NT2/D1 (cell line): ENCODE data around the gene FAM163A.
A peak's percentile ranks its signal among the peaks of the same experiment; 100 is the strongest.

ENCODE experiments used
- DNase-seq: peaks from one replicate; pipeline ENCODE4 v3.0.0-alpha.2; 2011; ENCODE audit warnings: low read depth, low spot score
- H3K27me3 ChIP-seq: 2 replicates; pipeline ENCODE4 v1.6.0; 2011; ENCODE audit warnings: mild to moderate bottlenecking; ENCODE audit not compliant: insufficient read length, insufficient read depth
- H3K36me3 ChIP-seq: 2 replicates; pipeline ENCODE4 v1.6.1; 2011; ENCODE audit warnings: mild to moderate bottlenecking, low read length, mixed read lengths; ENCODE audit not compliant: insufficient read depth, insufficient read length
- H3K4me1 ChIP-seq: 2 replicates; pipeline ENCODE4 v1.5.1; 2011; ENCODE audit not compliant: insufficient read depth, insufficient read length
- H3K4me3 ChIP-seq: 2 replicates; pipeline ENCODE4 v1.5.1; 2011; ENCODE audit warnings: low read depth; ENCODE audit not compliant: insufficient read length
- H3K9ac ChIP-seq: 2 replicates; pipeline ENCODE4 v1.6.0; 2011; ENCODE audit warnings: low read depth; ENCODE audit not compliant: insufficient read length
- H3K9me3 ChIP-seq: 2 replicates; pipeline ENCODE4 v1.5.1; 2011; ENCODE audit warnings: mild to moderate bottlenecking, low read length; ENCODE audit not compliant: insufficient read depth
- SUZ12 ChIP-seq: IDR thresholded peaks from 2 replicates; pipeline ENCODE4 v1.6.1; 2011; ENCODE audit not compliant: insufficient read length, insufficient read depth; ENCODE audit errors: extremely low read depth
- YY1 ChIP-seq: IDR thresholded peaks from 2 replicates; pipeline ENCODE4 v1.6.1; 2011; ENCODE audit not compliant: insufficient read length, insufficient read depth
- ZNF274 ChIP-seq: IDR thresholded peaks from 2 replicates; pipeline ENCODE4 v1.6.1; 2011; ENCODE audit warnings: mild to moderate bottlenecking, low read depth, low read length

The FAM163A gene

DNA sequence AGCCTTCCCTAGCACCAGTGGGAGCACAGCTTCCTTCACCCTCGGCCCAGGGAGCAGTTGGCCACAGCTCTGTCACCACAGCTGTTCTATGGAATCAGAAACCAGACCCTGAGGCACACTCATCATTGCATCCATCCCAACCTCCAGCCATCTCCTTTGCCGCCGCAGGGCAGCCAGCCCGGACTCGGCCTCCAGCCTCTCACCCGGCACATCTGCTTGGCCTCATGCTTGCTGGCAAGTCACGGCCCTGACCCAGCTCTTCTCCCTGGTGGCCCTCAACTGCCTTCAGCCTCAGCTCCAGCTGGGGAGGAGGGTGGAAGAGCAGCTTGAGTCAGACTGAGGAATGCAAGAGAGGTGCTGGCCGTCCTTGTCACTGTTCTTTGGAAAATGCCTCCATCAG lies 74.7 kb downstream of the FAM163A start:
- peaks cover 34% of the 10 kb centered on the region for H3K4me1 ChIP-seq

DNA sequence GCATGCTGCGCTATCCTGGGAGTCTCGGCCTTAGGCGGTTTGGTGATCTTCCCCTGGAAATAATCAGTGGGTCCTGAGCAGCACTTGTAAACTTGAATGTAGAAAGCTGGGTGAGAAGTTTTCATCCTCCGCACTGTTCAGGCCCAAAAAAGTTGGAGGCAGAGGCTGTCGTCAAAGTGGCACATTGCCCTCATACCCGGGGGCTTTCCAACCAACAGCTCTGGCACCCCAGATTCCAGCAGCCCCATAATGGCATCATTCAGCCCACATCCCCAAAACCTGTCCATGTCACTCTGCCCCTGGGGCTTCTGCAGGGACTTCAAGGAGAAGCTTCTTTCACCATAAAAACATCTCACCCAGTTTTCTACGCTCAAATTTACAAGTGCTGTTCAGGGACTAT lies 75.2 kb downstream of the FAM163A start:
- Histone ChIP-seq H3K9me3 (no peaks in the 10 kb centered on the region), H3K27me3 (peaks cover 29% of the 10 kb centered on the region), H3K4me3 (no peak overlapping the region), H3K36me3 (no peaks in the 10 kb centered on the region), H3K9ac (no peak overlapping the region), H3K4me1 (peaks cover 30% of the 10 kb centered on the region)
- TF ChIP-seq YY1 (no peak), ZNF274 (no peak), SUZ12 (no peak)
- no peak for DNase-seq

More for the DNA sequence above, 74.7 kb downstream of the FAM163A start:
- Histone ChIP-seq H3K27me3 (peaks cover 29% of the 10 kb centered on the region), H3K4me3 (no peak overlapping the region), H3K9me3 (no peaks in the 10 kb centered on the region), H3K9ac (peak overlapping the region; percentile 39), H3K36me3 (no peaks in the 10 kb centered on the region)
- TF ChIP-seq ZNF274 (no peak), YY1 (no peak), SUZ12 (no peak)
- no peak for DNase-seq

DNA sequence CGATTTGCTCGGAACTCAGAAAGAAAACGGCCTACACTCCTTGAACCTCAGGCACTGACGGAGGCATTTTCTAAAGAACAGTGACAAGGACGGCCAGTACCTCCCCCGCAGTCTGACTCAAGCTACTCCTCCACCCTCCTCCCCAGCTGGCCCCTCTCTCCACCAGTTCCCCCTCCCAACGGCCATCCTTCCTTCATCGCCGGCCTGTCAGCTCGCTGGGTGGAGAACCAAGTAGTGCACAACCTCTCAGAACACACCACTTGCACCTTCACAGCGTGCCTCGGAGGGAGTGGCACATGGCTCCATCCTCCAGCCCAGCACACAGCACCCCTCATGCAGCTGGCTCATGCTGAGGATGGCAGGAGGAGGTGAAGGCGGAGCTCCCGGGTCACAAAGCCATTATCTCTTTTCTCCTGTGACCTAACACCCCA lies 75.7 kb downstream of the FAM163A start:
- TF ChIP-seq YY1 (no peak), ZNF274 (no peak), SUZ12 (no peak)
- Histone ChIP-seq H3K27me3 (peaks cover 29% of the 10 kb centered on the region), H3K4me3 (no peak overlapping the region), H3K4me1 (peaks cover 27% of the 10 kb centered on the region), H3K9me3 (no peaks in the 10 kb centered on the region), H3K36me3 (no peaks in the 10 kb centered on the region), H3K9ac (no peak overlapping the region)
- no peak for DNase-seq

DNA sequence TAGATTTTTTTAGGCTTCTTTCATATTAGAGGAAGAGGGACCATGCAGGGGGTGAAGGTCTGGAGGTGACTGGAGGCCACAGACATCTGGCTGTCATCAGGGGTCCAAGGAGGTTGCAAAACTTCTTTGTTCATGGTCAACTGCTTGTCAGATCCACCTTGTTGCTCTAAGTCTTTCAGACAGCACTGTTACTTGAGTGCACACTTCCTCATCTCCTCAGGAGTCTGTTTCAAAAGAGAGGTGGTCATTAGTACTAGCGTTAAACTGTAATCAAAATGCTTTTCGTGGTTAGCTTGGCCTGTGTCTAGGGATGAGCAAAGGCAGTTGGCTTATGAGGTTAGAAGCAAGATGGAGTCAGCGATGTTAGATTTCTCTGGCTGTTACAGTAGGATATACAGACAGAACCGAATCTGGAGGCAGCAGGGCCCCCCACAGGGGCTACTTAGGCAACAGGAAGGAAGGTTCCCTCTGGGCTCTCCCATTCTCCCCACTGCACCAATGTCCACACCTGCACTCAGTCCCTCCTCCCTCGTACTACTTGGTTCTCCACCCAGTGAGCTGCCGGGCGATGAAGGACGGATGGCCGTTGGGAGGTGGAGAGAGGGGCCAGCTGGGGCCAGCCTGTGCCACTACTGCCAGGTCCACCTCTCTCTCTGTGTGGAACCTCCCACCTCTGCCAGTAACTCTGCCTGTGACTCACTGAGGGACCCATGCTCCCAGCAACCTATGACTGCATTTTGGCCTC lies 77.3 kb downstream of the FAM163A start:
- no peak for DNase-seq

DNA sequence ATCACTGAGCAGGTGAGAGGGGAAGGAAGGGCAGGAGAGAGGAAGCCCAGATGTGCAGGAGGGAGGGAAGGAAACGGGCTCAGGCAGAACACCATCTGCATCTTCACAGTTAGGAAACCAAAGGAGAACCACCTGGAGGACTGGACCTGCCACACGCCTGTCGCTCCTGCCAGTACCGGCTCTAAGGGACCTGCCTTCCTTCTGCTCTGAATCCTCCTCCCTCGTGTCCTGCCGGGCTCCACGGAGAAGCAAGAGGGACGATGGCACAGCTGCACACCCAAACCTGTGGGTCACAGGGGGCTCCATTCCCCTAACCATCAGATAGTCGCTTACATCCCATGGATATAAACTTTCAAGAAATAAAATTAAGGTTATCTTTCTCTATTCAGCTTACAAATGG lies 78.4 kb downstream of the FAM163A start:
- Histone ChIP-seq H3K4me3 (no peak overlapping the region), H3K36me3 (no peaks in the 10 kb centered on the region), H3K9ac (no peak overlapping the region), H3K27me3 (peaks cover 14% of the 10 kb centered on the region), H3K4me1 (peaks cover 28% of the 10 kb centered on the region), H3K9me3 (no peaks in the 10 kb centered on the region)
- DNase-seq, result no peak
- TF ChIP-seq ZNF274 (no peak), YY1 (no peak), SUZ12 (no peak)

More for the DNA sequence above, 77.3 kb downstream of the FAM163A start:
- H3K9me3 ChIP-seq, result no peaks in the 10 kb centered on the region
- TF ChIP-seq ZNF274, result no peak
- TF ChIP-seq SUZ12, result no peak
- TF ChIP-seq YY1, result no peak
- peaks cover 26% of the 10 kb centered on the region for H3K4me1 ChIP-seq
- no peak overlapping the region for H3K4me3 ChIP-seq
- H3K27me3 ChIP-seq, result peaks cover 25% of the 10 kb centered on the region
- no peaks in the 10 kb centered on the region for H3K36me3 ChIP-seq
- no peak overlapping the region for H3K9ac ChIP-seq

DNA sequence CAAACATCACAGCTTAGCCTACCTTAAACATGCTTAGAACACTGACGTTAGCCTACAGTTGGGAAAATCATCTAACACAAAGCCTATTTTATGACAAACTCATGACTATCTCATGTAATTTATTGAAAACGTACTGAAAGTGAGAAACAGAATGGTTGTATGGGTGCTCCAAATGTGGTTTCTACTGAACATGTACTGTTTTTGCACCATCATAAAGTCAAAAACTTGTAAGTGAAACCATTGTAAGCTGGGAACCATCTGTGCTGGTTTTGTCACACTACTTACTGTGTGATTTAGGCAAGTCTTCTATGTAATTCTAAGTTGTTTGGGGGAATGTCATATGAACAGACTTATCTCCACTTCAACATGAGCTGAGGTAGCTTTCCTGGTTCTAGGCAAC lies 79.0 kb downstream of the FAM163A start:
- no peak for TF ChIP-seq YY1
- no peak for TF ChIP-seq SUZ12
- no peak for TF ChIP-seq ZNF274
- H3K36me3 ChIP-seq, result no peaks in the 10 kb centered on the region
- no peak overlapping the region for H3K4me3 ChIP-seq
- DNase-seq, result no peak
- peaks cover 9% of the 10 kb centered on the region for H3K27me3 ChIP-seq
- no peak overlapping the region for H3K9ac ChIP-seq
- peaks cover 26% of the 10 kb centered on the region for H3K4me1 ChIP-seq
- no peaks in the 10 kb centered on the region for H3K9me3 ChIP-seq

DNA sequence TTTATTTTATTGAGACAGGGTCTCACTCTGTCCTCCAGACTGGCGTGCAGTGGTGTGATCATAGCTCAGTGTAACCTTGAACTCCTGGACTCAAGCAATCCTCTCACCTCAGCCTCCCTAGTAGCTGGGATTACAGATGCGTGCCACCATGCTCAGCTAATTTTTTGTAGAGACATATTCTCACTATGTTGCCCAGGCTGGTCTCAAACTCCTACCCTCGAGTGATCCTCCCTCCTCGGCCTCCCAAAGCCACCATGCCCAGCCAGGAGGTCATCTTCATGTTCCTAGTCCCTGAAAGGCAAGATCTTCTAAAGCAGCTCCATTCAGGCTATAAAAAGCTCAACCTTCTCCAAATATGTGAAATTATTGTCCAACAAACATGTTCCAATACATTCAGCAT lies 80.6 kb downstream of the FAM163A start:
- DNase-seq, result no peak
- Histone ChIP-seq H3K27me3 (peaks cover 2% of the 10 kb centered on the region), H3K36me3 (no peaks in the 10 kb centered on the region), H3K4me1 (peaks cover 14% of the 10 kb centered on the region), H3K9me3 (no peaks in the 10 kb centered on the region), H3K9ac (no peak overlapping the region), H3K4me3 (no peak overlapping the region)
- TF ChIP-seq SUZ12, result no peak
- no peak for TF ChIP-seq YY1
- TF ChIP-seq ZNF274, result no peak

DNA sequence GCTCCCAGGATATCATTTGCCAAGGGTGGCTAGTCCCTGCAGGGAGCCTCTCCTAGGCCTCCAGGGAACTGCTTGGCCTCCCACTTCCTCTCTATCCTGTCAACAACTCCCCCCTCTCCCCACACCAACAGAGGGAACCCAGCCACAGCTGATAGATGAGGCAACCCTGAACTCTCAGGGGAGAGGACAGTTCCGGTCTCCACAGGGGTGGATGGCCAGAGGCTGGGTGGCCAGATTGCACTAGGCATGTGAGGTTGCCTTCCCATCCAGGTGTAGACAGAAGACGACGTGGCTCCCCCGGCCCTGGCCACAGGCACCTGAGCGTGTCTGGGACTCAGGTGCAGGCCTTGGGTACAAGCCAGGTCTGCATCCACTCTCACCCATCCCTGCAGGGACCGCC lies 81.2 kb downstream of the FAM163A start:
- Histone ChIP-seq H3K4me3 (no peak overlapping the region), H3K27me3 (peaks cover 2% of the 10 kb centered on the region), H3K9ac (no peak overlapping the region), H3K36me3 (no peaks in the 10 kb centered on the region), H3K9me3 (no peaks in the 10 kb centered on the region), H3K4me1 (peaks cover 12% of the 10 kb centered on the region)
- TF ChIP-seq YY1 (no peak), SUZ12 (no peak), ZNF274 (no peak)
- DNase-seq, result no peak
